Heart left ventricle (tissue), 13 donors: ENCODE results near the gene ELOB.

Experiments used
- POLR2A ChIP-seq, 2 donors: fragments of 450-650 bp; IDR thresholded peaks; one replicate each; pipeline ENCODE4 v1.6.1; 2017; ENCODE audit warnings: antibody characterized with exemption in 2 of 2, mild to moderate bottlenecking in 2 of 2, moderate library complexity in 2 of 2
- TF ChIP-seq, protein P1 (sequence below), 12 donors: fragments of 200-600 bp; sonication (generic) in 4 of 12; IDR thresholded peaks; one replicate each; pipeline versions ENCODE4 v1.5.0 to v1.8.0; 2018 to 2022; ENCODE audit warnings: antibody characterized with exemption in 12 of 12, mild to moderate bottlenecking in 5 of 12
- donor health status: ischemic (EF 13 %, LVEDD 7.1; RV severe dilation, severe dysfunction).
- donor health status: DM: no; HTN: yes; CAD: no.
- donor health status: DM: no; HTN: no; CAD: no.
- donor health status: ischemic (EF 25% LVEDD 6.9; RV normal size, moderate dysfunction).
- donor health status: ischemic (EF 25% LVEDD 5.7; RV mildly dilated, moderate dysfunction).
- donor health status: ischemic (EF 35%, LVEDD 5.7; RV mildly dilated, moderate dysfunction).
- donor health status: nonischemic (EF 11% LVEDD 7.7; RV severe dilation, severe dysfunction).
- donor health status: DM: yes; HTN: yes; CAD: no.
- donor health status: PGD.
- donor health status: ischemic (EF 29% LVEDD 5.4; RV normal size, mild dysfunction).
- donor health status: nonischemic (EF 23%, LVEDD 6.1; RV moderate dilation, normal function).

DNA sequence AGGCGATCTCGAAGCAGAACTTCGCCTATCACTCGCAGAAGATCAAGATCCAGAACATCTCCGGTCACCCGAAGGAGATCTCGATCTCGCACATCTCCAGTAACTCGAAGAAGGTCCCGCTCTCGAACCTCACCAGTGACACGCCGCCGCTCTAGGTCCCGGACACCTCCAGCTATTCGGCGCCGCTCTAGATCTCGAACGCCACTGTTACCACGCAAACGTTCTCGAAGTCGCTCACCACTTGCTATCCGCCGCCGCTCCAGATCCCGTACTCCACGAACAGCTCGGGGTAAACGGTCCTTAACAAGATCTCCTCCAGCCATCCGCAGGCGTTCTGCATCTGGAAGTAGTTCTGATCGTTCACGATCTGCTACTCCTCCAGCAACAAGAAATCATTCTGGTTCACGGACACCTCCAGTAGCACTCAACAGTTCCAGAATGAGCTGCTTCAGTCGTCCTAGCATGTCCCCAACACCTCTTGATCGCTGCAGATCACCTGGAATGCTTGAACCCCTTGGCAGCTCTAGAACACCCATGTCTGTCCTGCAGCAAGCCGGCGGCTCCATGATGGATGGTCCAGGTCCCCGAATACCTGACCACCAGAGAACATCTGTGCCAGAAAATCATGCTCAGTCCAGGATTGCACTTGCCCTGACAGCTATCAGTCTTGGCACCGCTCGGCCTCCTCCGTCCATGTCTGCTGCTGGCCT lies 10.5 kb downstream of the ELOB start:
- TF ChIP-seq, protein P1, sequence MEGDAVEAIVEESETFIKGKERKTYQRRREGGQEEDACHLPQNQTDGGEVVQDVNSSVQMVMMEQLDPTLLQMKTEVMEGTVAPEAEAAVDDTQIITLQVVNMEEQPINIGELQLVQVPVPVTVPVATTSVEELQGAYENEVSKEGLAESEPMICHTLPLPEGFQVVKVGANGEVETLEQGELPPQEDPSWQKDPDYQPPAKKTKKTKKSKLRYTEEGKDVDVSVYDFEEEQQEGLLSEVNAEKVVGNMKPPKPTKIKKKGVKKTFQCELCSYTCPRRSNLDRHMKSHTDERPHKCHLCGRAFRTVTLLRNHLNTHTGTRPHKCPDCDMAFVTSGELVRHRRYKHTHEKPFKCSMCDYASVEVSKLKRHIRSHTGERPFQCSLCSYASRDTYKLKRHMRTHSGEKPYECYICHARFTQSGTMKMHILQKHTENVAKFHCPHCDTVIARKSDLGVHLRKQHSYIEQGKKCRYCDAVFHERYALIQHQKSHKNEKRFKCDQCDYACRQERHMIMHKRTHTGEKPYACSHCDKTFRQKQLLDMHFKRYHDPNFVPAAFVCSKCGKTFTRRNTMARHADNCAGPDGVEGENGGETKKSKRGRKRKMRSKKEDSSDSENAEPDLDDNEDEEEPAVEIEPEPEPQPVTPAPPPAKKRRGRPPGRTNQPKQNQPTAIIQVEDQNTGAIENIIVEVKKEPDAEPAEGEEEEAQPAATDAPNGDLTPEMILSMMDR (IDR thresholded peaks at IDR 0.05): no peak
- no peak for TF ChIP-seq POLR2A (IDR thresholded peaks at IDR 0.05)
